ENCODE measurements around the gene IL21.

IL21 gene

GRCh38 chr4:122625156-122625555 lies 4.3 kb upstream of the IL21 start:
- peak; percentile 28 for DNase-seq (ENCODE audit: low read depth)
- Histone ChIP-seq H3K4me3 (ENCODE audit: low read length) (no peak overlapping the region), H3K4me1 (ENCODE audit: control insufficient read depth, insufficient read depth, low read length) (peaks cover 10% of the 10 kb centered on the region), H3K9me3 (ENCODE audit: control insufficient read depth, low read length) (no peaks in the 10 kb centered on the region), H3K9ac (ENCODE audit: low read length) (no peak overlapping the region), H3K36me3 (ENCODE audit: control insufficient read depth, insufficient read depth, low read length, severe bottlenecking) (no peaks in the 10 kb centered on the region), H3K27me3 (replicated peaks; ENCODE audit: control insufficient read depth, insufficient read depth, low read length) (no peaks in the 10 kb centered on the region)

- H3K27me3 ChIP-seq (replicated peaks; ENCODE audit: control insufficient read depth, insufficient read depth, low read length): no peaks in the 10 kb centered on the region
- no peak overlapping the region for H3K4me3 ChIP-seq (ENCODE audit: low read length)
- H3K36me3 ChIP-seq (ENCODE audit: control insufficient read depth, insufficient read depth, low read length, severe bottlenecking): no peaks in the 10 kb centered on the region
- DNase-seq (ENCODE audit: low read depth): no peak
- no peak overlapping the region for H3K9ac ChIP-seq (ENCODE audit: low read length)
- peaks cover 10% of the 10 kb centered on the region for H3K4me1 ChIP-seq (ENCODE audit: control insufficient read depth, insufficient read depth, low read length)
- H3K9me3 ChIP-seq (ENCODE audit: control insufficient read depth, low read length): no peaks in the 10 kb centered on the region
These were observed 3.3 kb upstream of the IL21 start for GRCh38 chr4:122624205-122624604.

GRCh38 chr4:122623637-122624166 lies 2.8 kb upstream of the IL21 start:
- no peaks in the 10 kb centered on the region for H3K36me3 ChIP-seq (ENCODE audit: control insufficient read depth, insufficient read depth, low read length, severe bottlenecking)
- no peaks in the 10 kb centered on the region for H3K9me3 ChIP-seq (ENCODE audit: control insufficient read depth, low read length)
- no peaks in the 10 kb centered on the region for H3K27me3 ChIP-seq (replicated peaks; ENCODE audit: control insufficient read depth, insufficient read depth, low read length)
- H3K4me3 ChIP-seq (ENCODE audit: low read length): no peak overlapping the region
- H3K9ac ChIP-seq (ENCODE audit: low read length): no peak overlapping the region
- peaks cover 10% of the 10 kb centered on the region for H3K4me1 ChIP-seq (ENCODE audit: control insufficient read depth, insufficient read depth, low read length)
- no peak for DNase-seq (ENCODE audit: low read depth)

- Histone ChIP-seq H3K4me3 (ENCODE audit: low read length) (no peak overlapping the region), H3K9me3 (ENCODE audit: control insufficient read depth, low read length) (no peaks in the 10 kb centered on the region), H3K4me1 (ENCODE audit: control insufficient read depth, insufficient read depth, low read length) (peaks cover 19% of the 10 kb centered on the region), H3K36me3 (ENCODE audit: control insufficient read depth, insufficient read depth, low read length, severe bottlenecking) (no peaks in the 10 kb centered on the region), H3K9ac (ENCODE audit: low read length) (no peak overlapping the region), H3K27me3 (replicated peaks; ENCODE audit: control insufficient read depth, insufficient read depth, low read length) (no peaks in the 10 kb centered on the region)
- DNase-seq (ENCODE audit: low read depth): no peak
These were observed 1.5 kb upstream of the IL21 start for GRCh38 chr4:122622400-122622799.

GRCh38 chr4:122619611-122620010 lies 1.3 kb downstream of the IL21 start:
- DNase-seq (ENCODE audit: low read depth): no peak
- H3K4me1 ChIP-seq (ENCODE audit: control insufficient read depth, insufficient read depth, low read length): peaks cover 15% of the 10 kb centered on the region
- H3K36me3 ChIP-seq (ENCODE audit: control insufficient read depth, insufficient read depth, low read length, severe bottlenecking): no peaks in the 10 kb centered on the region
- H3K9me3 ChIP-seq (ENCODE audit: control insufficient read depth, low read length): no peaks in the 10 kb centered on the region
- H3K9ac ChIP-seq (ENCODE audit: low read length): no peak overlapping the region
- H3K27me3 ChIP-seq (replicated peaks; ENCODE audit: control insufficient read depth, insufficient read depth, low read length): no peaks in the 10 kb centered on the region
- no peak overlapping the region for H3K4me3 ChIP-seq (ENCODE audit: low read length)

- no peaks in the 10 kb centered on the region for H3K27me3 ChIP-seq (replicated peaks; ENCODE audit: control insufficient read depth, insufficient read depth, low read length)
- DNase-seq (ENCODE audit: low read depth): peak; percentile 15
- H3K4me1 ChIP-seq (ENCODE audit: control insufficient read depth, insufficient read depth, low read length): peaks cover 12% of the 10 kb centered on the region
- H3K9me3 ChIP-seq (ENCODE audit: control insufficient read depth, low read length): no peaks in the 10 kb centered on the region
- H3K9ac ChIP-seq (ENCODE audit: low read length): no peak overlapping the region
- no peaks in the 10 kb centered on the region for H3K36me3 ChIP-seq (ENCODE audit: control insufficient read depth, insufficient read depth, low read length, severe bottlenecking)
- H3K4me3 ChIP-seq (ENCODE audit: low read length): no peak overlapping the region
These were observed 3.0 kb downstream of the IL21 start for GRCh38 chr4:122617597-122618593.

- Histone ChIP-seq H3K9me3 (ENCODE audit: control insufficient read depth, low read length) (no peaks in the 10 kb centered on the region), H3K36me3 (ENCODE audit: control insufficient read depth, insufficient read depth, low read length, severe bottlenecking) (no peaks in the 10 kb centered on the region), H3K9ac (ENCODE audit: low read length) (no peak overlapping the region), H3K4me3 (ENCODE audit: low read length) (no peak overlapping the region), H3K27me3 (replicated peaks; ENCODE audit: control insufficient read depth, insufficient read depth, low read length) (no peaks in the 10 kb centered on the region), H3K4me1 (ENCODE audit: control insufficient read depth, insufficient read depth, low read length) (peaks cover 12% of the 10 kb centered on the region)
- DNase-seq (ENCODE audit: low read depth): no peak
These were observed 3.8 kb downstream of the IL21 start for GRCh38 chr4:122616915-122617596.

GRCh38 chr4:122614621-122615020 lies 6.2 kb downstream of the IL21 start:
- no peak overlapping the region for H3K4me3 ChIP-seq (ENCODE audit: low read length)
- peaks cover 12% of the 10 kb centered on the region for H3K4me1 ChIP-seq (ENCODE audit: control insufficient read depth, insufficient read depth, low read length)
- DNase-seq (ENCODE audit: low read depth): no peak
- H3K36me3 ChIP-seq (ENCODE audit: control insufficient read depth, insufficient read depth, low read length, severe bottlenecking): no peaks in the 10 kb centered on the region
- no peak overlapping the region for H3K9ac ChIP-seq (ENCODE audit: low read length)
- no peaks in the 10 kb centered on the region for H3K9me3 ChIP-seq (ENCODE audit: control insufficient read depth, low read length)
- no peaks in the 10 kb centered on the region for H3K27me3 ChIP-seq (replicated peaks; ENCODE audit: control insufficient read depth, insufficient read depth, low read length)

- Histone ChIP-seq H3K9ac (ENCODE audit: low read length) (no peak overlapping the region), H3K36me3 (ENCODE audit: control insufficient read depth, insufficient read depth, low read length, severe bottlenecking) (no peaks in the 10 kb centered on the region), H3K4me1 (ENCODE audit: control insufficient read depth, insufficient read depth, low read length) (peaks cover 4% of the 10 kb centered on the region), H3K9me3 (ENCODE audit: control insufficient read depth, low read length) (no peaks in the 10 kb centered on the region), H3K27me3 (replicated peaks; ENCODE audit: control insufficient read depth, insufficient read depth, low read length) (no peaks in the 10 kb centered on the region), H3K4me3 (ENCODE audit: low read length) (no peak overlapping the region)
- DNase-seq (ENCODE audit: low read depth): no peak
These were observed 8.3 kb downstream of the IL21 start for GRCh38 chr4:122612540-122612939.

GRCh38 chr4:122606364-122607043 lies 14.4 kb downstream of the IL21 start:
- H3K27me3 ChIP-seq (replicated peaks; ENCODE audit: control insufficient read depth, insufficient read depth, low read length): no peaks in the 10 kb centered on the region
- H3K9ac ChIP-seq (ENCODE audit: low read length): no peak overlapping the region
- H3K36me3 ChIP-seq (ENCODE audit: control insufficient read depth, insufficient read depth, low read length, severe bottlenecking): no peaks in the 10 kb centered on the region
- DNase-seq (ENCODE audit: low read depth): no peak
- no peaks in the 10 kb centered on the region for H3K9me3 ChIP-seq (ENCODE audit: control insufficient read depth, low read length)
- peaks cover 3% of the 10 kb centered on the region for H3K4me1 ChIP-seq (ENCODE audit: control insufficient read depth, insufficient read depth, low read length)
- H3K4me3 ChIP-seq (ENCODE audit: low read length): no peak overlapping the region

- Histone ChIP-seq H3K4me3 (ENCODE audit: low read length) (no peak overlapping the region), H3K36me3 (ENCODE audit: control insufficient read depth, insufficient read depth, low read length, severe bottlenecking) (no peaks in the 10 kb centered on the region), H3K27me3 (replicated peaks; ENCODE audit: control insufficient read depth, insufficient read depth, low read length) (no peaks in the 10 kb centered on the region), H3K9ac (ENCODE audit: low read length) (no peak overlapping the region), H3K9me3 (ENCODE audit: control insufficient read depth, low read length) (no peaks in the 10 kb centered on the region), H3K4me1 (ENCODE audit: control insufficient read depth, insufficient read depth, low read length) (peaks cover 3% of the 10 kb centered on the region)
- no peak for DNase-seq (ENCODE audit: low read depth)
These were observed 16.7 kb downstream of the IL21 start for GRCh38 chr4:122604146-122604545.

Measured in adipocyte (in vitro differentiated cells).